ENCODE measurements around the gene DAZAP2.
A peak's percentile ranks its signal among the peaks of the same experiment; 100 is the strongest.
"Not testable (repeated sequence)": the region's sequence is repeated elsewhere in the genome, so short reads cannot be mapped to it uniquely, and the experiment has no call there.

Gene DAZAP2

GRCh38 chr12:51216642-51217041 lies 22.0 kb upstream of the DAZAP2 start:
- TF ChIP-seq CTCF (IDR thresholded peaks at IDR 0.05; ENCODE audit: low read depth, low read length, missing control alignments), result no peak
- H3K4me3 ChIP-seq (ENCODE audit: low read depth, low read length), result peak overlapping the region; percentile 56
- in situ Hi-C loops (cut with HindIII; ENCODE audit: low sequenced_read_pairs), result no loop called here
- DNase-seq (ENCODE audit: low read depth), result no peak

- peak; percentile 27 for TF ChIP-seq CTCF (IDR thresholded peaks at IDR 0.05; ENCODE audit: low read depth, low read length, missing control alignments)
- peak overlapping the region; percentile 56 for H3K4me3 ChIP-seq (ENCODE audit: low read depth, low read length)
These were observed 21.3 kb upstream of the DAZAP2 start for GRCh38 chr12:51217133-51217967.

GRCh38 chr12:51217968-51218606 lies 20.5 kb upstream of the DAZAP2 start, which contains the start of gene POU6F1:
TSS of gene POU6F1 (minus strand) at chr12:51218062. CDS start at chr12:51206836, 11,226 bp downstream.
- H3K4me3 ChIP-seq (ENCODE audit: low read depth, low read length), result peak within 1 kb of the TSS; percentile 56
- in situ Hi-C loops (cut with HindIII; ENCODE audit: low sequenced_read_pairs), result no loop called here
- peak; percentile 61 for TF ChIP-seq CTCF (IDR thresholded peaks at IDR 0.05; ENCODE audit: low read depth, low read length, missing control alignments)
- peak; percentile 55 for DNase-seq (ENCODE audit: low read depth)

More at GRCh38 chr12:51217133-51217967, 21.3 kb upstream of the DAZAP2 start:
- DNase-seq (ENCODE audit: low read depth), result no peak
- in situ Hi-C loops (cut with HindIII; ENCODE audit: low sequenced_read_pairs), result no loop called here

- no peak for TF ChIP-seq CTCF (IDR thresholded peaks at IDR 0.05; ENCODE audit: low read depth, low read length, missing control alignments)
- DNase-seq (ENCODE audit: low read depth), result no peak
- peak overlapping the region; percentile 56 for H3K4me3 ChIP-seq (ENCODE audit: low read depth, low read length)
- in situ Hi-C loops (cut with HindIII; ENCODE audit: low sequenced_read_pairs), result no loop called here
These were observed 19.9 kb upstream of the DAZAP2 start for GRCh38 chr12:51218607-51219161.

- in situ Hi-C loops (cut with HindIII; ENCODE audit: low sequenced_read_pairs), result no loop called here
- no peak overlapping the region for H3K4me3 ChIP-seq (ENCODE audit: low read depth, low read length)
- no peak for TF ChIP-seq CTCF (IDR thresholded peaks at IDR 0.05; ENCODE audit: low read depth, low read length, missing control alignments)
- DNase-seq (ENCODE audit: low read depth), result no peak
These were observed 19.3 kb upstream of the DAZAP2 start for GRCh38 chr12:51219322-51219721.

GRCh38 chr12:51219857-51220256 lies 18.8 kb upstream of the DAZAP2 start:
- in situ Hi-C loops (cut with HindIII; ENCODE audit: low sequenced_read_pairs); DNase-seq (ENCODE audit: low read depth); H3K4me3 ChIP-seq (ENCODE audit: low read depth, low read length): not testable (repeated sequence)

Measured in astrocyte of the cerebellum (primary cell).